HL-60 (cell line): ENCODE measurements around the gene ARL4C.

Experiments
- DNase-seq, 2 experiments: peaks; one replicate each; pipeline ENCODE4 v3.0.0-alpha.2; 2010 to 2020; ENCODE audit warnings: low read depth in 1 of 2, low spot score in 1 of 2
- H3K27ac ChIP-seq: fragments of 250-450 bp; sonication (Bioruptor Pico); replicated peaks from 2 replicates; pipeline ENCODE4 v1.5.1; 2020; ENCODE audit warnings: mild to moderate bottlenecking, moderate library complexity
- H3K27me3 ChIP-seq: fragments of 250-450 bp; sonication (Bioruptor Pico); 2 replicates; pipeline ENCODE4 v1.5.1; 2021; ENCODE audit warnings: mild to moderate bottlenecking, moderate library complexity; ENCODE audit not compliant: insufficient read depth, poor library complexity, severe bottlenecking
- H3K4me3 ChIP-seq: replicated peaks from 2 replicates; pipeline ENCODE4 v1.5.1; 2011; ENCODE audit warnings: mild to moderate bottlenecking, control low read depth, low read length; ENCODE audit not compliant: insufficient read depth
- CTCF ChIP-seq: IDR thresholded peaks from one replicate; pipeline ENCODE4 v1.5.1; 2011; ENCODE audit warnings: low read length, control low read depth, inconsistent platforms; ENCODE audit not compliant: insufficient read depth
- GABPA ChIP-seq: IDR thresholded peaks from 2 replicates; pipeline ENCODE4 v1.6.1; 2012; ENCODE audit warnings: low read depth
- POLR2AphosphoS5 ChIP-seq: IDR thresholded peaks from 2 replicates; pipeline ENCODE4 v1.6.1; 2012; ENCODE audit warnings: low read depth
- SPI1 ChIP-seq: IDR thresholded peaks from 2 replicates; pipeline ENCODE4 v1.6.1; 2012; ENCODE audit warnings: low read depth, mild to moderate bottlenecking, borderline replicate concordance
- TF ChIP-seq, protein P1 (sequence below): IDR thresholded peaks from 2 replicates; pipeline ENCODE4 v1.6.1; 2012; ENCODE audit warnings: low read depth; ENCODE audit not compliant: insufficient replicate concordance

ARL4C gene

GRCh38 chr2:234479465-234479864, 17.4 kb downstream of the ARL4C start:
- Histone ChIP-seq H3K27me3 (no peaks in the 10 kb centered on the region), H3K4me3 (no peak overlapping the region), H3K27ac (no peak overlapping the region)
- TF ChIP-seq GABPA: no peak
- TF ChIP-seq POLR2AphosphoS5: no peak
- TF ChIP-seq, protein P1, sequence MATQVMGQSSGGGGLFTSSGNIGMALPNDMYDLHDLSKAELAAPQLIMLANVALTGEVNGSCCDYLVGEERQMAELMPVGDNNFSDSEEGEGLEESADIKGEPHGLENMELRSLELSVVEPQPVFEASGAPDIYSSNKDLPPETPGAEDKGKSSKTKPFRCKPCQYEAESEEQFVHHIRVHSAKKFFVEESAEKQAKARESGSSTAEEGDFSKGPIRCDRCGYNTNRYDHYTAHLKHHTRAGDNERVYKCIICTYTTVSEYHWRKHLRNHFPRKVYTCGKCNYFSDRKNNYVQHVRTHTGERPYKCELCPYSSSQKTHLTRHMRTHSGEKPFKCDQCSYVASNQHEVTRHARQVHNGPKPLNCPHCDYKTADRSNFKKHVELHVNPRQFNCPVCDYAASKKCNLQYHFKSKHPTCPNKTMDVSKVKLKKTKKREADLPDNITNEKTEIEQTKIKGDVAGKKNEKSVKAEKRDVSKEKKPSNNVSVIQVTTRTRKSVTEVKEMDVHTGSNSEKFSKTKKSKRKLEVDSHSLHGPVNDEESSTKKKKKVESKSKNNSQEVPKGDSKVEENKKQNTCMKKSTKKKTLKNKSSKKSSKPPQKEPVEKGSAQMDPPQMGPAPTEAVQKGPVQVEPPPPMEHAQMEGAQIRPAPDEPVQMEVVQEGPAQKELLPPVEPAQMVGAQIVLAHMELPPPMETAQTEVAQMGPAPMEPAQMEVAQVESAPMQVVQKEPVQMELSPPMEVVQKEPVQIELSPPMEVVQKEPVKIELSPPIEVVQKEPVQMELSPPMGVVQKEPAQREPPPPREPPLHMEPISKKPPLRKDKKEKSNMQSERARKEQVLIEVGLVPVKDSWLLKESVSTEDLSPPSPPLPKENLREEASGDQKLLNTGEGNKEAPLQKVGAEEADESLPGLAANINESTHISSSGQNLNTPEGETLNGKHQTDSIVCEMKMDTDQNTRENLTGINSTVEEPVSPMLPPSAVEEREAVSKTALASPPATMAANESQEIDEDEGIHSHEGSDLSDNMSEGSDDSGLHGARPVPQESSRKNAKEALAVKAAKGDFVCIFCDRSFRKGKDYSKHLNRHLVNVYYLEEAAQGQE: no peak
- no peak for TF ChIP-seq SPI1
- no peak for TF ChIP-seq CTCF
- no peak for DNase-seq

- Histone ChIP-seq H3K4me3 (no peak overlapping the region), H3K27ac (no peak overlapping the region), H3K27me3 (no peaks in the 10 kb centered on the region)
- no peak for DNase-seq
- TF ChIP-seq CTCF (no peak), POLR2AphosphoS5 (no peak), SPI1 (no peak), GABPA (no peak)
- TF ChIP-seq, protein P1: no peak
Observed at GRCh38 chr2:234478121-234478858, 18.6 kb downstream of the ARL4C start.

DNA sequence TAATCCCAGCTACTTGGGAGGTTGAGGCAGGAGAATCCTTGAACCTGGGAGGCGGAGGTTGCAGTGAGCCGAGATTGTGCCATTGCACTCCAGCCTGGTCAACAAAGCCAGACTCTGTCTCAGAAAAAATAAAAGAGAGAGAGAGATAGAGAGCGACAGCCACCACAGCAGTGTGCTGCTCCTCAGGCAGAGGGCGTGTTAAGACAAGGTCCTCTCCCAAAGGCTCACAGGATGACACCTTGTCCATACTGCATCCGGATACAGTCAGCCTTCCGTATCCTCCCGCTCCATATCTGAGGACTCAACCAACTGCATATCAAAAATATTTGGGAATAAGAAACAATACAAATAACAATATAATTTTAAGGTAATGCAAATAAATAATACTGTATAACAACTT, 20.1 kb downstream of the ARL4C start:
- no peak for TF ChIP-seq CTCF
- TF ChIP-seq POLR2AphosphoS5: no peak
- no peak for TF ChIP-seq GABPA
- TF ChIP-seq, protein P1: no peak
- no peak for TF ChIP-seq SPI1
- DNase-seq: no peak
- no peak overlapping the region for H3K27ac ChIP-seq
- H3K27me3 ChIP-seq: no peaks in the 10 kb centered on the region
- H3K4me3 ChIP-seq: no peak overlapping the region
